ENCODE measurements around the gene ACAP2.

Gene ACAP2

DNA sequence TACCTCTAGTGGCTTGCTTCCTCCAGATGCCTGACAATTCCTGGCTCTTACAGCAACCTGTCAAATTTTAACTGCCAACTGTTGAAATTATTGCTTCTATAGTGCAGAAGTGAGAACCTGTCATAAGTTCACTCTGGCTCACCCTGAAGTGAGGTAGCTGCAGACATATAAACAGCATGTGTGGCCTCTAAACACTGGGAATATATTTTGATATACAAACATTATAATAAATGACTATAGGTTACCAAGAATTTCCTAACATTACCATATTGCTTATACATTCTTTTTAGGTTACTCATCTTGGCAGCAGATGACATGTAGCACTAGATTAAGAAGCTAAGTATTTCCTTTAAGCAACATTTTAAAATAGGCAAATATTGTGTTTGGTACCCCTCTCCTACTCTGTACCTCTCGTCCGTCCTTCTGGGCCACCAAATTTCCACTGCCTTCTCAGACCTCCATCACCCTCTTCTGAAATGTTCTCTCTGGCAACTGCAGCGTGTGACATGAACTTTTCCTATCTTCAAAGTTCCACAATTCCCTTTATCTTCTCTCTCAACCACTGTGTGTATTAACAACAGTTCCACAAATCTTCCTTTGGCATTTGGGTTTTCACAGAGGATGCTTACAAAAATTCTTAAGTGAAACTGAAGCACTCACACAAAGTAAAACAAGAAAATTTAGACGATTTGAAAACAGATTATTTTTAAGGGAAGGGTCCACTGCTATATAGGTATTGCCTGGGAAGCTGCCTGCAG is 156.5 kb downstream of the ACAP2 start:
- peak; percentile 67 for DNase-seq (ENCODE audit: low read depth)

DNA sequence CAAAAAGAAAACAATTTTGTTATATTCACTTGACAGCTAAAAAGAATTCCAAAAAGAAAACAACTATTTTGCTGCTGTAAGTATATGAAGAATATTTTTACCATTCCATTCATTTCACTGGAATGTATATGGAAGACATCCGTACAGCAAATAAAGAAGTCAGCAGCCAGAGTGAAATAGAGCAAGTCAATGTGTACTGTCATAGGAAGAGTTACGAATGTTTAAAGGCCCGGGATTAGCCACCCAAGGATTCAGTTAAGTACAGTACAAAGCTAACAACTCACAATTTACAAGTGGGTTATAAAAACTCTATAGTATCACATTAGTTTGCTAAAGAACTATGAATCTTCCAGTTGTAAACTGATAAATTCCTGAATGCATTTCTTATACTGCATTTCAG is 157.4 kb downstream of the ACAP2 start:
- DNase-seq (ENCODE audit: low read depth): no peak

DNA sequence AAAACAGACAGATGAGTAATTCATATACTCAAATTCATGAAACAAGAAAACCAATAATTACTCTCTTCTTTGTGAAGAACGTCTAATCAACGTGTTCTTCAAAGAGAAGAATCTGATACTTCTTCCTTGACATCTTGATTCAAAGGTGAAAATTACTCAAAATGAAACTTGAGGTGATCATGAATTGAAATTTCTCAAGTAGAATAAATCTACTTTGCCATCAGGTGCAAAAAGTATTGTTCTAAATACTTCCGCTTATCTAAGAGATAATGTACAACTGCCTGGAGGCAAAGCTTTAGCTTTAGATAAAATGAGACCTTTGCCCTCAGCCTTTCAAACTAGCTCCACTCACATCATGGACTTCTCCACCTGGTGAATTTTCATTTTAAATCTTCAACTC is 158.0 kb downstream of the ACAP2 start:
- no peak for DNase-seq (ENCODE audit: low read depth)

DNA sequence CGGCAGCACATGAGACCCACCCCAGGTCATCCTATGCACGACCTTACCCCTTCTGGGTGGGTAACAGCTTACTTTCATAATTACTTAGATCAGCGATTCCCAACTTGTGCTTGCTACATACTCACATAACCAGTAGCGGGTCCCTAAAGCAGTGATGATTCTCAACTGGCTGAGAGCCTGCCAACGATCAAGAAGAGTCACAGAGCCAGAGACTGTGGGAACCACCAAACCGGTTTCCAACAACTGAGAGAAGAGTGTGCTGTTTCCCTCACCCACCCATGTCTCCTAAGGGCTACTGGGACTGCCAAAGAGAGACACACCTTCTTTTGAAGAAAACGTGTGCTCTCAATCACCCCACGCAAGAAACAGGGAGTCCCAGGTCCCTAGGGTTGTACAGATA is 159.9 kb downstream of the ACAP2 start:
- no peak for DNase-seq (ENCODE audit: low read depth)

DNA sequence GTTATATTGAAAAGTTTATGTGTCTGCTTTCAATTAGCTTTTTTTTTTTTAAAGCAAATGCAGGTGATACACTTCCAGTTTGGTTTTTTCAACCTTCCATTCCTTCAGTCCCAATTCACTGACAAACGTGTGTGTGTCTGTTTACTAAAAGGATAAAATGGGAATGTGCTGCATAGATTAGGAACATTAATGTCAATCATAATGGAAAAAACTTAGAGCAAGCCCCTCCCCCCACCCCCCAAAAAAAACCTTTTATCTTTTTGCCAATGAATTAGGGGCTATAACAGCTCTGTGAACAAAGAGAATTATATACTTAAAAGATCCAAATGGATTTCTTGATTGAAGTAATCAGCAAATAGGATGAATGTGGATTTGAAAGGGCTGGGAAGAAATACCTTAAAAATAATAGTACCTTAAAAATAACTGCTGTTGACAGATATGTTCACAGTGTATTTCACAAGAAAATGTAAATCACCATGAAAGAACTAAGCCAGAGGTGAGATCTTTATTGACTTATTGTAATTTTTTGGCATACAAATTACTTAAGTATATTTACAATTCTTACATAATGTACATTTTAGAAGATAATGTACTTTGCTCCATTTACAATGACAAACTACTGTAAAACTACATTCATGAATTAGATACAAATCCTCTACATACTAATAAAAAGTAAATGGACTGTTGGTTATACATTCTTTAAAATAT is 168.4 kb downstream of the ACAP2 start:
- DNase-seq (ENCODE audit: low read depth): no peak

DNA sequence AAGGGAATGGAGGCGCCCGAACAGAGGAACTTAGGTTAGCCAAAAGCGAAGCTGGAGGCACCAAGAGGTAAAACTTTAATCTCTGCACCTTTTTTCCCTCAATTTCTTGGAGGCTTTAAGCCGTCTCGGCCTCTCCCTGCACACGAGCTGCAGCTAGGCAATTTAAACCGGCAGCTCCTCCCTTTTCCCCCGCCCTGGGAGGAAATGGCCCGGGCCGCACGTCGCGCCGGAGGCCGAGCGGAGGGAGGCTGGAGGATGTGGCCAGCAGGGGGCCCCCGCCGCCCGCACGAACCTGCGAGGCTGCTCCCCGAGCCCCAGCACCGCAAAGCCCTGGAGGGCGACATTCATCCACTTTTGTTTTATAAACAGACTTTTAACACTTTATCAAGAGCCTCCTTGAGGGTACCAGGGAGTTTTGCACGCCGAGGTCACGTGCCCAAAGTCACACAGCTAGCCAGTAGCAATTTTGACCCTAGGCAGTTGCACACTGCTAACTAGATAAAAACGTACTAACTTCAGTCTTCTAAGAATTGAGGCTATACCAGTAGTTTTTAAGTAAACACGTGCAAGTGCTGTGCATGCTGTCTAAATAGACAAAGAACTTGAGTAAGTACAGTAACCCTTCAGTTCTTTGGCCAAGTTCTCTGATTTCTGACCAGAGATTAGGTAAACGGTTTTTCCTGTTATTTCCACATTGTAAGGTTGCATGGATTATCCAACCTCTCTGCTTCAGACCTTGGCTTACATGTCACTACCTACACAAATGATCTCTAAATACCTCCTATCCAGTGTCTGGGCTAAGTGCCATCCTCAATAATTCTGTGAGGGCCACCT is 171.2 kb downstream of the ACAP2 start:
- peak; percentile 87 for DNase-seq (ENCODE audit: low read depth)

DNA sequence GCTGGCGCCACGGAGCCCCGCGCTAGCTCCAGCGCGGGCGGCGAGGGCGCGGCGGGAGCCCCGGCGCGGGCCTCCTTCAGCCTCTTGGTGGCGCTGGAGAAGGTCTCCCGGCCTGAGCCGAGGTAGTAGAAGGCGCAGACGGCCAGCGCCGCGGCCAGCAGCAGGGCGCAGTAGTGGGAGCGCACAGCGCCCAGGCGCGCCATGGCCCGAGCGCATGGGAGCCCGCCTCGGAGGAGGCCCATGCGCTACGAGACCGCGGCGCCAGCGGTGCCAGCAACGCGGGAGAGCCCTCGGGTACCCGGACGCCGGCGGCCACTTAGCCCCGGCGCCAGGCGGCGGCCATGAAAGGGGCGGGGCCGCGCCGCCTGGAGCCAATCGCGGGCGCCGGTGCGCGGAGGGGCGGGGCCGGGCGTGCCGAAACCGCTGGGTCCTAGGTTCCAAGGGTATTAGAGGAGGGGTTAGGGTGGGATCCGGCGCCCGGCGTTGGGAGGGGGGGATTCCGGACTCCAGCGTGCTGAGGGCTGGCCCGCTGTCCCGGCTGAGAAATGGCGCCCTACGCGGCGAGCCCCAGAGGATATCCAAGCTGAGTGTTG is 171.9 kb downstream of the ACAP2 start, which contains the start of gene XXYLT1:
XXYLT1 (minus strand) TSS at position 343 of the 593 bp plus-strand sequence; CDS start at position 242, 101 bp downstream.
- DNase-seq (ENCODE audit: low read depth): peak; percentile 83

DNA sequence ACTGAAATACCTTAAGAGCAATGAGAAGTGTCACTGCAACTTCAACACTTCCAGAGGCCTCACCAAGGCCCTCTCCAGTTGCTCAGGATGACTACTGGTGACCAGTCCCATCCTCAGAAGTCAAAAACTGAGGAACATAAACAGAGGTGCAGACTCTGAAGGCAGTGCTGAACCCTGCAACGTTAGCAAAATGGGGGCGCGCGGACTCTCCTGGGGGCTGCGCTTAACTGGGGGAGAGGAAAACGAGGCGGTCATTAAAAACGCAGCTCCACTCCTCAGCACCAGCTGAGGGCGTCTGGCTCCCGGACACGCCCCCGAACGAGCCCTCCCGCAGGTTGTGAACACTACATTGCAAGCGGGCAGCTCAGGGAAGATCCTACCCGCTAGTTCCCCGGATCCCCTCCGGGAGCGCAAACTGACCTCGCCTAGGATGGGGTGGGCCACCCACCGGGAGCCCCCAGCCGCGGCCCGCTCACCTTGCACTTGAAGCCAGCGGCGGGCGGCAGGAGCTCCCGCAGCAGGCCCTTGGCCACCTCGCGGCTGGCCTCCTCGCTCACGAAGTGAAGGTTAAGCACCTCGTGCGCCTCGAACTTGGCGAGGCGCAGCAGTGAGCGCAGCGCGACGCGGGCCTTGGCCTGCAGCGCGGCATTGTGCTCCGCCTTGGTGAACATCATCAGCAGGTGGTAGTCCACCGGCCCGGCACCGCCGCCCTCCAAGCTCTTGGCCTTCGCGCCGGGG is 172.6 kb downstream of the ACAP2 start:
- DNase-seq (ENCODE audit: low read depth): peak; percentile 59

DNA sequence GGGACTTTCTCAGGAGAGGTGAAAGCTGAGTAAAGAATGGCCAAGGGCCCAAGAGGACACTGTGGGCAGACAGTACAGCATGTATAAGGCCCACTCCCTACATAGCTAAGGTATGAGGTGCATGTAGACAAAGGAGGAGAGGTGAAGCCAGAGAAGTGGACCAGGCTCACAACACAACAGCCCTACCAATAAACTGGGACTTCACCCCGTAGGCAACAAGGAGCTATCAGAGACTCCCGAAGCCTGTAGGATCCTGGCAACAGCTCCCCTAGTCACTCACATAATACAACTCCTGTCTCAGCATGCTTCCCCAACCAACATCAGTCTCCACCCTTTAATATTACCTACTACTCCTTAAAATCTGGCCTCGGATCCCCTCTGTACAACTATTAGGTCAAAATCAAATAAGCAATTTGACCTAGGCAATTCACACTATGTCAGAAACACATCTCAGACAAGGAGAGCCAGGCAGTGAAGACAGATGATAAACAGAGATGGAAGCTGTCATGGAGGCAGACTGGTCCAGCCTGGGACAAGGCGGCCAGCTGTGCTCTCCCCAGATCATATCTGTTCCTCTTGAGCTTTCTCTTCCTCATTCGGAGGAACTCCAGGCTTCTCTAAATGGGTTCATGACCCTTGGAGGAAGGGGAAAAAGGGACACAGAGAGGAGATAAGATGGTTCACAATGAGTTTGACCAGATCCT is 173.3 kb downstream of the ACAP2 start:
- no peak for DNase-seq (ENCODE audit: low read depth)

DNA sequence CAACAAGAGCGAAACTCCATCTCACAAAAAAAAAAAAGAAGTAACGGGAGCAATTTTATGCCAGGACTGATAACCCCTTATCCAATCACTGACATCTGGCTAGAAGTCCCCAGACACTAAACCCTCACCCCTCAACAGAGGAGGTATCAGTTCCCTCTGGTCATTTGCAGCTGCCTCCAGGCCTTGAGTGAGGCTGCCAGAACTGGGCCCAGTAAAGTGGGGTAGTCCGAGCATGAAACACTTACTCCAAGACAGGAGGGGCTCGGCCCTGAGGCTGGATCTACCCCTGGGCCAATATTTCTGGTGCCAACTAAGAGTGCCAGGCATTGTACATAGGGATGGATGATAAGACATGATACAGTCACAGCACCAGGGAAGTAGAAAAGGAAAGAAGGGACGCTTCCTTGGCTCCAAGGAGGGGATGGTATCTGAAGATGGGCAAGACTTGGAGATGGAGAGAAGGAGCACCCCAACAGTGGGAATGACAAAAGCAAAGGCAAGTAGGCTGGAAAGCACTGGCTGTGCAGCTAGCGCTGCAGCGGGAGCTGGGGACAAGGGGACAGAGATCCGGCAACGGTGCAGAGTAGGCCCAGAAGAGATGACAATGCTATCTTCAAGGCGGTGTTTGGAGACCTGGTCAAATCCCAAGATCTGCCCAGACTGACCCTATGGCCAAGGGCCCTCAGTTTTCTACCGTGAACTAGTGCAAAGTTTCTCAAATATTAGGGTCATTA is 174.1 kb downstream of the ACAP2 start:
- no peak for DNase-seq (ENCODE audit: low read depth)

DNA sequence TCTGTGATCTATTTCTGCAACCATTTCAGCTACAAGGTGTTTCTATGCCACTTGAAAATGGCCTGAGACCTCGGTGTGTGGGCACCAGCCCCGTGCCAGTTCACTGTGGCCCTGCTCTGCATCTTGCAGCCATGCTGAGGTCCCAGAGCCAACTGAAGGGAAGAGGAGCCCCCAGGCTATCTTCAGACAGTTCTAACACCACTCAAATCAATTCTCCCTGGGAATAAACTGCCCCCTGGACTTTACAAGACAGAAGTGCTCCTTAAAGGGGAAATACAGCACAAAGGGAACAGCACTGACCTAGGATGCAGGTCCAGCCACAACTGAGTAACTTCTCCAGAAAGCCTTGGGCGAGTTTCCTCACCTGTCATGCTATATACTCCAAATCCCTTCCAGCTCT is 175.7 kb downstream of the ACAP2 start:
- no peak for DNase-seq (ENCODE audit: low read depth)

DNA sequence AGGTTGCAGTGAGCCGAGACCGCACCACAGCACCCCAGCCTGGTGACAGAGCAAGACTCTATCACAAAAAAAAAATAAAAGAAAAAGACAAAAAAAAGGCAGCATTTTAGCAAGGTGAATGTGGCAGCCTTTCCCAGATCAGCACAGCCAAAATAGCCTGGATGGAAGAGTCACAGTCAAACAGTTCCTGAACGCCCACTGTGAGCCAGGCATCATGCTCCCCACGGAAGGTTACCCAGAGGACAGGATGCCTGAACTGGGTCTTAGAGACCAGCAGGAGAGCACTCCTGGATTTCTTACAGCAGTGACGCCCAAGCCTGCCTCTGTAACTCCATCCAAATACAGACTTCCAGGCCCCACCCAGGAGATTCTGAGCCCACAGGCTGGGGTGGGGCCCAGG is 176.4 kb downstream of the ACAP2 start:
- no peak for DNase-seq (ENCODE audit: low read depth)

DNA sequence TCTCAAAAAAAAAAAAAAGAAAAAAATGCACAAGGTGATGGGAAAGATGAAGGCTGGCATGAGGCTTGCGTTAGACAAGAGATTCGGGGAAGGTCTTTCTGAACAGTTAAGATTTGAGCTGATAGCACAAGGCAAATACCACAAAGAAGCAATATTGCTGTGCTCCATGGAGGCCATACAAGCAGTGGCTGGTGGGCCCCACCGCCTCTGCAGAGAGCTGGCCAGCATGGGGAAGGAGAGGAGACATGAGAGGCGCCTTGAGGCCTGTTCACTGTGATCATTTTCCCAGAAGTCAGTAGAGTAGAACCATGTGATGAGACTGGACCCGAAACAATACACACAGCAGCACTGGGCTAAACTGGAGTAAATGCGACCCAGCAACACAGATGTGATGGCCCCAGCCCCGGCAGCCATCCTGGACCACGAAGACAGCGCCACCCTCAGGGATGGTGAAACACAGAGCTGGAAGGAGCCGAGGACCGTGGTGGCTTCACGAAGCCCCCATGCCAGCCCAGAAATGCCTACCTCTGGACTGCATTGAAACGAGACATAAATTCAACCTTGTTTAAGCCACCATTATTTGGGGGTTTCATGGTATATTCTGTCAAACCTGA is 177.3 kb downstream of the ACAP2 start:
- DNase-seq (ENCODE audit: low read depth): no peak

DNA sequence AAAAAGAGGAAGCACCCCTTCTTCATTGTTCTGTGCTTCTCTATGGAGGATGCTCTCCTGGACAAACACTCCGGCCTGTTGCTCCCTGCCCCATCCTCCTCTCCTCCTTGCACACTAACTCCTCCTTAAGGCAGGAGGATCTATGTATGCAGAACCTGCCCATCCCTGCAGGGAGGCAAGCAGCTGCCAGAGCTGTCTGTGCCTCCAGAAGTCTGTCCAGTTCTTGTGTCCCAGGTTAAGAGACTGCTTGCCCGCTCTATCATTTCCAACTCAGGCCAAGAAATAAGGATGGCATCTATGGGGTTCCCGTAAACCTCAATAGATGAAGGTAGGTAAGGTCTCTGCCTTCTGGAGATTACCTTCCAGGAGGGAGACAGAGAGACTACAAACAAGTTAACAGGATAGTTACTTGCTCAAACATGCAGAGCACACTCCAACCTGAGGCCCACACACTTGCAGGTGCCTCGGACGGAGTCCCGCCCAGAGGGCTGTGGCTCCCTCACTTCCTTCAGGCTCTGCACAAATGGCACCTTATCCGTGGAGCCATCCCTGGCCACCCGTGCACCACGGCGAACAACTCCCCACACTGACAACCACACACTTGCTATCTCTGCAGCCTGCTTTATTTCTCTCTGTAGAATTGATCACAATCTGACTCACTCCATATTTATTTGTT is 178.8 kb downstream of the ACAP2 start:
- no peak for DNase-seq (ENCODE audit: low read depth)

DNA sequence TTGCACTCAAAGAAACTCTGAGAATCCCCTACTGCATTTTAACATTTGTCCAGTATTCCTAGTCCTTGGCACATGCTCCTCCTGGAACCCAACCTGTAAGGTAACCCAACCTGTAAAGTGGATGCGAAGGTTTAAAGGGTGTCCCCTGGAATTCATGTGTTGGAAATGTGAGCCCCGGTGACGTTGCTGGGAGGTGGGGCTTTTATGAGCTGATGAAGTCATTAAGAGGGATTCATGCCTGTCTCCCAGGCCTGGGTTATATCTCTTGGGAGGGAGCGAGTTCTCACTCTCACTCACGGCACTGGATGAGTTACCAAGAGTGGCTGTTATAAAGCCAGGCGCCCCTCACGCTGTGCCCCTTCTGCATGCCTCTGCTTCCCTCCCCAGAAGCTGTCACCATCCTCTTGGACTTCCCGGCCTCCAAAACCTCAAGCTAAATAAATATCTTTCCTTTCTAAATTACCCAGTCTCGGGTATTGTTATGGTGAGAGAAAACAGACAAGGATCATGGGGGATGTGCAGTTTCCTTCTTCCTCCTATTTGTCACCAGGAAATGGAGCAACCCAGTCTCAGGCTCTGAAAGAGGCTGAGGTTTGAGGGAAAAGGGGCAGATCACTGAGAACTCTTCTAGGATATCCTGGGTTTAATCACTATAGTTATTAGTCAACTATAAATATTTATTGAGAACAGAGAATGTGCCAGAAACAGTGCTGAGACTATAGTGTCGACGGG is 179.5 kb downstream of the ACAP2 start:
- DNase-seq (ENCODE audit: low read depth): peak; percentile 26

DNA sequence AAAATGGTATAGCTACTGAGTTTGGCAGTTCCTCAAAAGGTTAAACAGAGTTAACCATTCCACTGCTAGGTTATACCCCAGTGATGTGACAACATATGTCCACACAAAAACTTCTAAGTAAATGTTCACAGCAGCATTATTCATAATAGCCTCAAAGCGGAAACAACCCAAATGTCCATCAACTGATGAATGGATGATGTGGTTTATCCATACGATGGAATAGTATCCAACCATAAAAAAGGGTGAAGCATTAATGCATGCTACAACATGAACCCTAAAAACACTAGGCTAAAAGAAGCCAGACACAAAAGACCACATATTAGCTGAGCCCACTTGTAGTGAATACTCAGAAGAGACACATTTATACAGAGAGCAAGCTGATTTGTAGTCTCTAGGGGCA is 180.9 kb downstream of the ACAP2 start:
- no peak for DNase-seq (ENCODE audit: low read depth)

DNA sequence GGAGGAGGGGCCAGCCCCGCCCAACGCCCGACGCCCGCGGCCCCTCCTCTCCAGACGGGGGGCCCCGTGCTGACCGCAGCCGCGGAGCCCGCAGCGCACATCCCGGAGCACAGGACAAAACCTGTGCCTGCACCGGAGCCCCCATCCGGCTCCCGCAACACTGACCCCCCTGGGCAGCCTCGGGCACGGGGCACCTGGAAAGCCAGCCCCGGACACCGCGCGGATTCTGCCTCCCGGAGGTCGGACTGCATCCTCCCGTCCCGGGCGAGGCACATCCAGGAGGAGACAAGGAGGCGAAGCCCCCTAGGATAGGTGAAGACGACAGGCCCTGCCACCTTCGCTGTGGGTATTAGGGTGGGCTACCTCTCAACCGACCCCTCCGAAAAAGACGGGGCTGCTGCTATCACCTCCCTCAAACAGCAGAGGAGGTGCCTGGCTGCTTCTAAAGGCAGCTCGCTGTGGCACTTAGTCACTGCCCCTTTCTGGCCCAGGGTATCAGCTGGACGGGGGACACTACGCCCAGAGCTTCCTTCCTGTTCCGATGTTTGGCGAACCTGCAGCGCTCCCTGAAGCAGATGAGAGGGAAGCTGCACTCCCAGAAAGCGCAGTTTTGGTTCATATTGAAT is 182.4 kb downstream of the ACAP2 start:
- DNase-seq (ENCODE audit: low read depth): peak; percentile 7

Data from iris pigment epithelial cell (primary cell).